ENCODE results near the gene BARX2.

Gene BARX2

GRCh38 chr11:129490004-129490403, 114.4 kb downstream of the BARX2 start:
- Histone ChIP-seq H3K4me3 (ENCODE audit: low read depth, low read length) (no peak overlapping the region), H3K4me1 (ENCODE audit: control insufficient read depth, insufficient read depth, low read length) (no peaks in the 10 kb centered on the region), H3K36me3 (ENCODE audit: control insufficient read depth in 2 of 2, insufficient read depth in 1 of 2, low read length in 2 of 2) (no peaks in the 10 kb centered on the region), H3K27ac (ENCODE audit: extremely low read depth, low read depth, low read length) (no peak overlapping the region), H3K9me3 (ENCODE audit: control insufficient read depth, insufficient read depth, low read depth, low read length) (no peaks in the 10 kb centered on the region)
- POLR2A ChIA-PET = no interaction called here
- no peak for TF ChIP-seq ZNF175 (tag by site-specific recombination; IDR thresholded peaks at IDR 0.05)
- TF ChIP-seq ZNF404 (tag by site-specific recombination; IDR thresholded peaks at IDR 0.05) = no peak
- no peak for TF ChIP-seq ZNF677 (tag by site-specific recombination; IDR thresholded peaks at IDR 0.05)
- no peak for TF ChIP-seq ZBTB49 (tag by site-specific recombination; IDR thresholded peaks at IDR 0.05; ENCODE audit: low read depth)
- no peak for TF ChIP-seq GLI4 (tag by site-specific recombination; IDR thresholded peaks at IDR 0.05)
- no peak for TF ChIP-seq ZNF114 (tag by site-specific recombination; IDR thresholded peaks at IDR 0.05)
- TF ChIP-seq SALL2 (tag by site-specific recombination; IDR thresholded peaks at IDR 0.05; ENCODE audit: borderline replicate concordance) = no peak
- TF ChIP-seq ZXDB (tag by site-specific recombination; IDR thresholded peaks at IDR 0.05) = no peak
- no peak for TF ChIP-seq ZNF561 (tag by site-specific recombination; IDR thresholded peaks at IDR 0.05; ENCODE audit: borderline replicate concordance)
- TF ChIP-seq IKZF3 (tag by site-specific recombination; IDR thresholded peaks at IDR 0.05) = no peak
- TF ChIP-seq AEBP2 (tag by site-specific recombination; IDR thresholded peaks at IDR 0.05; ENCODE audit: borderline replicate concordance) = no peak
- TF ChIP-seq ZNF133 (tag by site-specific recombination; IDR thresholded peaks at IDR 0.05) = no peak
- no peak for TF ChIP-seq SCRT2 (tag by site-specific recombination; IDR thresholded peaks at IDR 0.05)
- no peak for TF ChIP-seq ZNF837 (tag by site-specific recombination; IDR thresholded peaks at IDR 0.05)
- no peak for TF ChIP-seq ZNF350 (tag by site-specific recombination; IDR thresholded peaks at IDR 0.05)
- no peak for TF ChIP-seq GFI1B (tag by site-specific recombination; IDR thresholded peaks at IDR 0.05)
- TF ChIP-seq, protein P1, sequence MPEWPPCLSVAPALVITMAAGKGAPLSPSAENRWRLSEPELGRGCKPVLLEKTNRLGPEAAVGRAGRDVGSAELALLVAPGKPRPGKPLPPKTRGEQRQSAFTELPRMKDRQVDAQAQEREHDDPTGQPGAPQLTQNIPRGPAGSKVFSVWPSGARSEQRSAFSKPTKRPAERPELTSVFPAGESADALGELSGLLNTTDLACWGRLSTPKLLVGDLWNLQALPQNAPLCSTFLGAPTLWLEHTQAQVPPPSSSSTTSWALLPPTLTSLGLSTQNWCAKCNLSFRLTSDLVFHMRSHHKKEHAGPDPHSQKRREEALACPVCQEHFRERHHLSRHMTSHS (tag by site-specific recombination; IDR thresholded peaks at IDR 0.05) = no peak
- no peak for TF ChIP-seq ZNF184 (tag by site-specific recombination; IDR thresholded peaks at IDR 0.05)
- CTCF ChIA-PET = interaction anchor here (1.1 kb wide), 1 partner anchor 98 kb away, joined by 3 read pairs; no protein-coding TSS in a partner anchor

- Histone ChIP-seq H3K9me3 (ENCODE audit: control insufficient read depth, insufficient read depth, low read depth, low read length) (no peaks in the 10 kb centered on the region), H3K4me1 (ENCODE audit: control insufficient read depth, insufficient read depth, low read length) (no peaks in the 10 kb centered on the region), H3K36me3 (ENCODE audit: control insufficient read depth in 2 of 2, insufficient read depth in 1 of 2, low read length in 2 of 2) (no peaks in the 10 kb centered on the region), H3K4me3 (ENCODE audit: low read depth, low read length) (no peak overlapping the region), H3K27ac (ENCODE audit: extremely low read depth, low read depth, low read length) (no peak overlapping the region)
- no peak for TF ChIP-seq ZNF768 (tag by site-specific recombination; IDR thresholded peaks at IDR 0.05)
- TF ChIP-seq ZNF555 (tag by site-specific recombination; conservative IDR thresholded peaks at IDR 0.05) = no peak
- TF ChIP-seq ZBTB21 (tag by site-specific recombination; IDR thresholded peaks at IDR 0.05) = no peak
- ChIA-PET CTCF (interaction anchor here (0.7 kb wide), 1 partner anchor 130 kb away, joined by 3 read pairs; no protein-coding TSS in a partner anchor), POLR2A (no interaction called here)
Measured at GRCh38 chr11:129493746-129494145, 118.1 kb downstream of the BARX2 start.

Measured in HEK293 (cell line).